HepG2 (cell line): ENCODE results near the gene TRAF4. TPM values are rescaled to one million over a fixed set of nuclear protein-coding genes. Genes with fewer than 3 reads are reported as not detected.
A peak's percentile ranks its signal among the peaks of the same experiment; 100 is the strongest.

Experiments
- ARID4A ChIP-seq: sonication (generic); formaldehyde crosslinking; IDR thresholded peaks from 2 replicates; pipeline ENCODE4 v1.5.0; 2020; ENCODE audit warnings: mild to moderate bottlenecking, missing genetic modification reagents, borderline replicate concordance
- DMAP1 ChIP-seq: IDR thresholded peaks from 2 replicates; pipeline ENCODE4 v1.6.1; 2016
- E2F1 ChIP-seq: sonication (generic); formaldehyde crosslinking; IDR thresholded peaks from 2 replicates; pipeline ENCODE4 v1.5.0; 2020; ENCODE audit warnings: missing genetic modification reagents
- HDAC1 ChIP-seq: sonication (generic); formaldehyde crosslinking; IDR thresholded peaks from 2 replicates; pipeline ENCODE4 v1.5.1; 2020; ENCODE audit warnings: mild to moderate bottlenecking, missing genetic modification reagents
- MED8 ChIP-seq: sonication (generic); formaldehyde crosslinking; IDR thresholded peaks from 2 replicates; pipeline ENCODE4 v1.8.1; 2023; ENCODE audit warnings: mild to moderate bottlenecking, missing genetic modification reagents; ENCODE audit not compliant: insufficient replicate concordance
- MIXL1 ChIP-seq: IDR thresholded peaks from 2 replicates; pipeline ENCODE4 v1.6.1; 2016
- NFYB ChIP-seq: sonication (generic); formaldehyde crosslinking; IDR thresholded peaks from 2 replicates; pipeline ENCODE4 v1.4.0; 2020; ENCODE audit warnings: missing genetic modification reagents
- NR2C2 ChIP-seq: sonication (generic); formaldehyde crosslinking; IDR thresholded peaks from 2 replicates; pipeline ENCODE4 v1.4.0; 2020; ENCODE audit warnings: missing genetic modification reagents, mild to moderate bottlenecking, moderate library complexity, borderline replicate concordance
- PHF8 ChIP-seq: sonication (generic); formaldehyde crosslinking; IDR thresholded peaks from 2 replicates; pipeline ENCODE4 v1.5.0; 2020; ENCODE audit warnings: missing genetic modification reagents
- RXRB ChIP-seq: IDR thresholded peaks from 2 replicates; pipeline ENCODE4 v1.6.1; 2016; ENCODE audit warnings: borderline replicate concordance, missing genetic modification reagents, missing compliant biosample characterization
- SATB2 ChIP-seq: sonication (generic); formaldehyde crosslinking; IDR thresholded peaks from 2 replicates; pipeline ENCODE4 v1.5.0; 2020; ENCODE audit warnings: missing genetic modification reagents
- SMAD3 ChIP-seq: sonication (generic); formaldehyde crosslinking; IDR thresholded peaks from 2 replicates; pipeline ENCODE4 v1.4.0; 2020; ENCODE audit warnings: missing genetic modification reagents
- THAP8 ChIP-seq: sonication (generic); formaldehyde crosslinking; IDR thresholded peaks from 2 replicates; pipeline ENCODE4 v1.5.1; 2020; ENCODE audit warnings: missing genetic modification reagents, mild to moderate bottlenecking, borderline replicate concordance
- TOPORS ChIP-seq: sonication (generic); formaldehyde crosslinking; IDR thresholded peaks from 2 replicates; pipeline ENCODE4 v1.8.0; 2023; ENCODE audit warnings: mild to moderate bottlenecking, missing genetic modification reagents
- ZNF281 ChIP-seq: sonication (generic); formaldehyde crosslinking; IDR thresholded peaks from 2 replicates; pipeline ENCODE4 v1.4.0; 2020; ENCODE audit warnings: missing genetic modification reagents, borderline replicate concordance
- ZNF337 ChIP-seq: sonication (generic); formaldehyde crosslinking; IDR thresholded peaks from 2 replicates; pipeline ENCODE4 v1.5.1; 2020; ENCODE audit warnings: missing genetic modification reagents, low read depth, mild to moderate bottlenecking, borderline replicate concordance
- ZNF367 ChIP-seq: sonication (generic); formaldehyde crosslinking; IDR thresholded peaks from 2 replicates; pipeline ENCODE4 v1.4.0; 2020; ENCODE audit warnings: missing genetic modification reagents, borderline replicate concordance
- ZNF431 ChIP-seq: sonication (generic); formaldehyde crosslinking; IDR thresholded peaks from 2 replicates; pipeline ENCODE4 v1.9.0; 2022; ENCODE audit warnings: missing genetic modification reagents, low read depth, mild to moderate bottlenecking, borderline replicate concordance
- ZNF598 ChIP-seq: sonication (generic); formaldehyde crosslinking; IDR thresholded peaks from 2 replicates; pipeline ENCODE4 v1.5.1; 2020; ENCODE audit warnings: mild to moderate bottlenecking, missing genetic modification reagents, borderline replicate concordance
- ZNF652 ChIP-seq: IDR thresholded peaks from 2 replicates; pipeline ENCODE4 v1.6.1; 2016; ENCODE audit warnings: low read depth, borderline replicate concordance
- ZNF878 ChIP-seq: sonication (generic); formaldehyde crosslinking; IDR thresholded peaks from 2 replicates; pipeline ENCODE4 v1.8.1; 2023; ENCODE audit warnings: mild to moderate bottlenecking, missing genetic modification reagents, moderate library complexity
- ZNF879 ChIP-seq: sonication (generic); formaldehyde crosslinking; IDR thresholded peaks from 2 replicates; pipeline ENCODE4 v1.8.1; 2023; ENCODE audit warnings: missing genetic modification reagents
- ZSCAN31 ChIP-seq: sonication (generic); formaldehyde crosslinking; IDR thresholded peaks from 2 replicates; pipeline ENCODE4 v1.5.0; 2020; ENCODE audit warnings: low read depth, mild to moderate bottlenecking, missing genetic modification reagents
- polyA plus RNA-seq, 8 experiments: library from polyadenylated mRNA; depleted of rRNA in 3 of 8; stranded (reverse) in 7 of 8; unstranded in 1 of 8; fragments of >200 nt; fragmentation: Illumina TruSeq in 4 of 8; extraction: Trizol in 4 of 8; gene quantifications; 2 replicates each; pipeline versions ENCODE4 v1.2.1 to v1.2.3, GENCODE V29; 2011 to 2016; ENCODE audit warnings: low read depth in 4 of 8, missing spikeins in 1 of 8, mixed read lengths in 1 of 8; ENCODE audit not compliant: insufficient read depth in 1 of 8
- total RNA-seq, 5 experiments: library from RNA; depleted of rRNA; stranded (reverse); fragments of >200 nt; fragmentation: Illumina TruSeq; extraction: Trizol; gene quantifications; 2 replicates each; pipeline ENCODE4 v1.2.3, GENCODE V29; 2016; ENCODE audit warnings: low read depth in 1 of 5

Gene TRAF4
- total and polyA plus RNA-seq, 2 of the 13 experiments (the other 11 are each of a cell fraction or from before 2014, with no cell fraction given) = 86.0 to 89.9 TPM

GRCh38 chr17:28726226-28726626 is 17.6 kb upstream of the TRAF4 start, which contains the start of gene TLCD1 (continued):
- TF ChIP-seq ZNF598 (CRISPR knock-in tag) (no peak), ZNF431 (CRISPR knock-in tag) (no peak), DMAP1 (CRISPR knock-in tag) (no peak; the same call in 1 of the 2 replicates), ZNF367 (no peak), SATB2 (CRISPR knock-in tag) (no peak), ZSCAN31 (CRISPR knock-in tag) (no peak), ZNF337 (CRISPR knock-in tag) (no peak), ZNF281 (no peak), TOPORS (CRISPR knock-in tag) (no peak), RXRB (CRISPR knock-in tag) (no peak), ARID4A (CRISPR knock-in tag) (0 out of 2 replicates have a peak, but pooled peaks have one; percentile 7), ZNF879 (CRISPR knock-in tag) (no peak), ZNF652 (CRISPR knock-in tag) (no peak), PHF8 (CRISPR knock-in tag) (0 out of 2 replicates have a peak, but pooled peaks have one; percentile 33), SMAD3 (CRISPR knock-in tag) (no peak), HDAC1 (CRISPR knock-in tag) (peak; percentile 2; the same call in 1 of the 2 replicates), NR2C2 (CRISPR knock-in tag) (0 out of 2 replicates have a peak, but pooled peaks have one; percentile 21), MIXL1 (CRISPR knock-in tag) (no peak), ZNF878 (CRISPR knock-in tag) (no peak), E2F1 (CRISPR knock-in tag) (no peak; the same call in 1 of the 2 replicates), NFYB (CRISPR knock-in tag) (no peak), MED8 (no peak), THAP8 (CRISPR knock-in tag) (0 out of 2 replicates have a peak, but pooled peaks have one; percentile 2)
